Stomach smooth muscle (tissue), 2 donors: Measurements from ENCODE around the gene ERGIC3.

Source experiments
- H3K27ac ChIP-seq: one replicate; pipeline ENCODE4 v1.7.0; 2013; ENCODE audit warnings: mild to moderate bottlenecking, low read length, inconsistent platforms
- H3K27me3 ChIP-seq, 2 donors: one replicate each; pipeline ENCODE4 v1.7.0; 2013; ENCODE audit warnings: low read length in 2 of 2; ENCODE audit not compliant: insufficient read depth in 2 of 2, control insufficient read depth in 1 of 2
- H3K36me3 ChIP-seq, 2 donors: one replicate each; pipeline ENCODE4 v1.7.0; 2013; ENCODE audit warnings: low read length in 2 of 2; ENCODE audit not compliant: control insufficient read depth in 2 of 2, insufficient read depth in 2 of 2
- H3K4me1 ChIP-seq: one replicate; pipeline ENCODE4 v1.7.0; 2013; ENCODE audit warnings: low read length; ENCODE audit not compliant: control insufficient read depth, insufficient read depth
- H3K4me3 ChIP-seq, 2 donors: one replicate each; pipeline ENCODE4 v1.7.0; 2013; ENCODE audit warnings: low read length in 2 of 2
- H3K9ac ChIP-seq, 2 donors: one replicate each; pipeline ENCODE4 v1.7.0; 2013; ENCODE audit warnings: low read length in 2 of 2, mild to moderate bottlenecking in 1 of 2
- H3K9me3 ChIP-seq, 2 donors: one replicate each; pipeline ENCODE4 v1.7.0; 2013; ENCODE audit warnings: low read length in 2 of 2; ENCODE audit not compliant: control insufficient read depth in 2 of 2
- donor health status: healthy.
- donor health status: Pancreatic carcinoma.

The ERGIC3 gene

GRCh38 chr20:35598476-35598875 lies 56.6 kb downstream of the ERGIC3 start:
- Histone ChIP-seq H3K27ac (no peak overlapping the region), H3K4me1 (peaks cover 17% of the 10 kb centered on the region), H3K27me3 (peaks cover 6 to 14% of the 10 kb centered on the region in 2 donors), H3K36me3 (no peaks in the 10 kb centered on the region), H3K9ac (no peak overlapping the region), H3K4me3 (no peak overlapping the region), H3K9me3 (no peaks in the 10 kb centered on the region)

- Histone ChIP-seq H3K4me3 (no peak overlapping the region), H3K4me1 (peaks cover 17% of the 10 kb centered on the region), H3K36me3 (no peaks in the 10 kb centered on the region), H3K9me3 (no peaks in the 10 kb centered on the region), H3K9ac (no peak overlapping the region), H3K27ac (no peak overlapping the region), H3K27me3 (peaks cover 6 to 14% of the 10 kb centered on the region in 2 donors)
Measured at GRCh38 chr20:35598899-35599775, 57.3 kb downstream of the ERGIC3 start.

- H3K4me3 ChIP-seq = no peak overlapping the region
- H3K36me3 ChIP-seq = no peaks in the 10 kb centered on the region
- H3K9ac ChIP-seq = no peak overlapping the region
- H3K27ac ChIP-seq = no peak overlapping the region
- peaks cover 6 to 14% of the 10 kb centered on the region in 2 donors for H3K27me3 ChIP-seq
- H3K9me3 ChIP-seq = no peaks in the 10 kb centered on the region
- H3K4me1 ChIP-seq = peaks cover 17% of the 10 kb centered on the region
Measured at GRCh38 chr20:35599776-35600120, 57.9 kb downstream of the ERGIC3 start.

GRCh38 chr20:35600176-35600992 lies 58.5 kb downstream of the ERGIC3 start:
- Histone ChIP-seq H3K9ac (no peak overlapping the region), H3K4me3 (peak overlapping the region; percentile 69 to 72), H3K9me3 (no peaks in the 10 kb centered on the region), H3K27ac (no peak overlapping the region), H3K4me1 (peaks cover 17% of the 10 kb centered on the region), H3K36me3 (no peaks in the 10 kb centered on the region), H3K27me3 (peaks cover 6 to 14% of the 10 kb centered on the region in 2 donors)

- Histone ChIP-seq H3K9ac (peak overlapping the region; percentile 21 to 51), H3K27ac (no peak overlapping the region), H3K9me3 (no peaks in the 10 kb centered on the region), H3K27me3 (peaks cover 6 to 14% of the 10 kb centered on the region in 2 donors), H3K4me1 (peaks cover 17% of the 10 kb centered on the region), H3K36me3 (no peaks in the 10 kb centered on the region), H3K4me3 (peak overlapping the region; percentile 69 to 72)
Measured at GRCh38 chr20:35600993-35601973, 59.4 kb downstream of the ERGIC3 start.

- H3K27ac ChIP-seq = no peak overlapping the region
- peak overlapping the region in 1 of 2 donors; percentile 51 for H3K9ac ChIP-seq
- H3K27me3 ChIP-seq = peaks cover 6 to 14% of the 10 kb centered on the region in 2 donors
Measured at GRCh38 chr20:35601990-35602389, 60.1 kb downstream of the ERGIC3 start.

GRCh38 chr20:35602851-35603495 lies 61.1 kb downstream of the ERGIC3 start:
- Histone ChIP-seq H3K4me1 (peaks cover 17% of the 10 kb centered on the region), H3K36me3 (no peaks in the 10 kb centered on the region), H3K9ac (no peak overlapping the region), H3K27me3 (peaks cover 6 to 14% of the 10 kb centered on the region in 2 donors), H3K27ac (no peak overlapping the region), H3K9me3 (no peaks in the 10 kb centered on the region), H3K4me3 (no peak overlapping the region)

More at GRCh38 chr20:35601990-35602389, 60.1 kb downstream of the ERGIC3 start:
- no peaks in the 10 kb centered on the region for H3K9me3 ChIP-seq
- H3K4me1 ChIP-seq = peaks cover 17% of the 10 kb centered on the region
- peak overlapping the region; percentile 69 to 72 for H3K4me3 ChIP-seq
- H3K36me3 ChIP-seq = no peaks in the 10 kb centered on the region

- Histone ChIP-seq H3K27ac (no peak overlapping the region), H3K9ac (no peak overlapping the region), H3K36me3 (no peaks in the 10 kb centered on the region), H3K4me3 (no peak overlapping the region), H3K9me3 (no peaks in the 10 kb centered on the region), H3K27me3 (peaks cover 6 to 14% of the 10 kb centered on the region in 2 donors), H3K4me1 (peaks cover 17% of the 10 kb centered on the region)
Measured at GRCh38 chr20:35603695-35604448, 62.0 kb downstream of the ERGIC3 start.

GRCh38 chr20:35604449-35604747 lies 62.5 kb downstream of the ERGIC3 start:
- H3K4me1 ChIP-seq = peaks cover 17% of the 10 kb centered on the region
- no peaks in the 10 kb centered on the region for H3K9me3 ChIP-seq
- no peak overlapping the region for H3K4me3 ChIP-seq
- no peak overlapping the region for H3K27ac ChIP-seq
- H3K27me3 ChIP-seq = peaks cover 6 to 14% of the 10 kb centered on the region in 2 donors
- no peak overlapping the region for H3K9ac ChIP-seq
- no peaks in the 10 kb centered on the region for H3K36me3 ChIP-seq
